HL-60 (cell line): ENCODE results near the gene RLF.

Experiments used
- CTCF ChIP-seq: IDR thresholded peaks from one replicate; pipeline ENCODE4 v1.5.1; 2011; ENCODE audit warnings: low read length, control low read depth, inconsistent platforms; ENCODE audit not compliant: insufficient read depth
- GABPA ChIP-seq: IDR thresholded peaks from 2 replicates; pipeline ENCODE4 v1.6.1; 2012; ENCODE audit warnings: low read depth
- POLR2AphosphoS5 ChIP-seq: IDR thresholded peaks from 2 replicates; pipeline ENCODE4 v1.6.1; 2012; ENCODE audit warnings: low read depth
- REST ChIP-seq: IDR thresholded peaks from 2 replicates; pipeline ENCODE4 v1.6.1; 2012; ENCODE audit warnings: low read depth; ENCODE audit not compliant: insufficient replicate concordance

- no peak for TF ChIP-seq CTCF
- no peak for TF ChIP-seq POLR2AphosphoS5
- no peak for TF ChIP-seq REST
- no peak for TF ChIP-seq GABPA
These were observed 27.3 kb upstream of the RLF start for GRCh38 chr1:40133839-40134238.
